Fibroblast of pulmonary artery (primary cell): ENCODE results near the gene PDE11A.

Experiments
- DNase-seq: peaks from one replicate; pipeline ENCODE4 v3.0.0-alpha.2; 2010; ENCODE audit warnings: low read depth
- H3K4me3 ChIP-seq: replicated peaks from 2 replicates; pipeline ENCODE4 v1.5.1; 2011; ENCODE audit warnings: low read depth, mild to moderate bottlenecking, control low read depth, low read length, moderate library complexity
- CTCF ChIP-seq: IDR thresholded peaks from 2 replicates; pipeline ENCODE4 v1.5.1; 2011; ENCODE audit warnings: mild to moderate bottlenecking, control low read depth, low read length, inconsistent platforms; ENCODE audit errors: missing control alignments

Gene PDE11A

DNA sequence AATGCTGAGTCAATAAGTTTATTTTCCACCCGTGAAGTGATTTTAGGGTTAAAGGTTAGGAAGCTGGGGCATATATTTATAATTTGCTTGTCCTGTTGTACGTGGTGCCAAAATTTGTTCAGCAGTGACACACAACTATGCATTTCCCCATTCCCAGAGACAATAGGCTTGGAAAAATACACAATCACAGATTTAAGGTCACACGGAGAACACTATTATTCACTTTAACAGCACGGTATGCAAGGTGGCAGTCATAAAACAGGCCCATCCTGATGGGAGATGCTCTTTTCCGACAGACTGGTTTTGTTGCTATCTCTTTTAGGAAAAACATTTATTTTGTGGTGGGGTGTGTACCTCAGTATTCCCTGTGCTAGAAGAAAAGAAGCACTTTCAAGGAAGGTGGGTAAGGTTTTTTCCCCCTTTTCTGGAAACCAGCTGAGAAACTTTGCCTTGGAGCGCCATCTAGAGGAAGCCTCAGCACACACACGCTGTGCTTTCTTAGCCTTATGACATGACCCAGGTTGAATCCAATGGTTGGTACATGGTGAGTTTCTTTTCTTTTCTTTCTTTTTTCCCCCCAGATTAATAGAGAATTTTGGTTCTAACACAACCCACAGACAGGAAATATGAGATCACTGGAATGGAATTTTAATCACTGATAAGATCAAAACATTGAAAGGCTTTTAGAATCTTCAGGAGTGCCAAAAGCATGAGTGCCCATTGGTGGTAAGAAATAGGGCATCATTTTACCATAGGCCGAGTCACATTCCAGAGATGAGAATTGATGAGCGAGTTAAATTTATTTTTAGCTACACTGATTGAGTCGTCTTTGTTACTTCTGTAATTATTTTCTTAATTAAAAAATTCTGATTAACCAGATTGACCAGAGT is 347.9 kb downstream of the PDE11A start:
- peak; percentile 68 for DNase-seq

DNA sequence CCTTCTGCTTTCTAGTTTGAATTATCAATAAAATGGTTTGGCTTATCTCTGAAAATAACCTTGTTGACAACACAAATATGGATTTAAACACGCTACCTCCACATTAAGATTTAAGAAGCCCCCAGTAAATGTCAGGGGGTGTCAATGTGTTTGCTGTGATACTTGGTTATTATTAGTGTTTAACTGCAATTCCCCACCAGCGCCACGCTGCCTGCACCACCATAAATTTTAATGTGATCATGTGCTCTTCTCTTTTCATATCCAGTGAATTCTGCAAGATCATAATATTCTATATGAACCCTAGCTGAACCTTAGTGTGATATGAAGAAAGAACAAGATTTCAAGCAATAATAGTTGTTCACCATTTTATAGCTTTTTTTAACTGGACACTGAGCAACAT is 349.3 kb downstream of the PDE11A start:
- no peak overlapping the region for H3K4me3 ChIP-seq
- DNase-seq, result no peak
- TF ChIP-seq CTCF, result no peak

More for the DNA sequence above, 347.9 kb downstream of the PDE11A start:
- no peak overlapping the region for H3K4me3 ChIP-seq
- TF ChIP-seq CTCF, result peak; percentile 95

GRCh38 chr2:177721818-177722567 is 350.6 kb downstream of the PDE11A start:
- no peak overlapping the region for H3K4me3 ChIP-seq
- DNase-seq, result no peak
- TF ChIP-seq CTCF, result no peak

DNA sequence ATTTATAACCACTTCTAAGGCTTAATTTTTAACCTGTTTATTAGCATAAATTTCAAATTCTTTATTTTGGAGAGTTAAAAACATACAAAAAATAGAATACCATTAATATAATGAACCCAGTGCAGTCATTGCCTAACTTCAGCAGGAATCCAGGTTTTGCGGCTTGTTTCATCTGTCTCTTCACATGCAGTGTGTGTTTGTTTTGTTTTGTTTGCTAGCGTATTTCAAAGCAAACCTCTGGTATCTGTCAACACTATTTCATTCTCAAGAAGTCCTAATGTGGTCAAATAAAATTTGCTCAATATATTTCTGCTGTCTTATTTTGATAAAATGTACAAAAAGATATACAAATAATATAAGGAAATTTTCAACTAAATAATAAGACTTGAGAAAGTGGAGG is 351.5 kb downstream of the PDE11A start:
- TF ChIP-seq CTCF, result no peak

DNA sequence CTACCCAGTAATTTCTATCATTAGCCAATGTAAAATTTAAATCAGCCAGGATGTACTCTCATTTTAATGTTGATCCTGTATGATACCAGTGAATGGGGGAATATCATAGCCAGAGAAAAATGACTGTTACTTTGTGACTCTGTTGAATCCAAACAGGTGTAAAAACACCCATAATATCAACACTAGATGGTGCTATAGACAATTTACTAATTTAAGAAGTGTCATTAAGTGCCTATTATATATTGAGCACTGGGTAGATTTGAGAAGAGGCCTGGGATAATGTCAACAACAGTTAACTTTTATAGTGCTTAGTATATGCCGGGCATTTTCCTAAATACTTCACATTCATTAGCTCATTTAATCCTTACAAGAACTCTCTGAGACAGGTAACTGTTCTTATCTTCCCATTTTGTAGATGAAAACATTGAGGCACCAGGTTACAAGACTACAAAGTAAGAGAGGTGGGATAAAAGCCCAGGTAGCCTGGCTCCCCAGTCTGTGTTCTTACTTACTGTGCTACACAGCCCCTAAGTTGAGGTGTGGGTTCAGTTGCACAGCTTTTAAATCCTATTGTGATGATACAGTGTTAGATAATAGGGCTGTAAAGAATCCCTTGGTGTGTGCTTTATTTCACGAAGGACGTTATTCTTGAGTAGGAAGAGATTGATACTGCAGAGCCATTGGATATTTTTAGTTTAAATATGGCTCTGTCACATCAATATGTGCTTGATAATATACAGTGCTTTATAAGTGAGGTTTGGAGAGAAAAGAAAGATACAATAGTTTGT is 354.6 kb downstream of the PDE11A start:
- DNase-seq, result no peak
- H3K4me3 ChIP-seq, result no peak overlapping the region
- TF ChIP-seq CTCF, result peak; percentile 17

More for the DNA sequence above, 351.5 kb downstream of the PDE11A start:
- H3K4me3 ChIP-seq, result no peak overlapping the region
- DNase-seq, result no peak

DNA sequence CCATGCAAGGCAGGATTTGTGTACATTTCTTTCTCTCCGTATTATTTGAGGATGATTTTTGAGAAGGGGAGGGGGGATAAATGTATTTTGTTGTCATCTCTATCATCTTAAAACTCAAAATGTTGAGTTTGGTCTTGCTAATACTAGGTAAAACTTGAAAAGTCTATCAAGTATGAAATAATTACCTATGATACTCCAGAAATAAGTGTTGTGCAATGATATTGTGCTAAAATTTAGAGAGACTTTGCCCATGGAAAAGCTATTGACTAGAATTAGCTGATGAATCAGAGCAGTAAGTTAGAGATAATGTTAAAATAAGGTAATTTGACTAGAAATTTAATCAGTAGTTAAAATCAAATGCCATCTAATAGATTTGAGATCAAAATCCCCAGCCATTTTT is 356.1 kb downstream of the PDE11A start:
- no peak overlapping the region for H3K4me3 ChIP-seq
- DNase-seq, result no peak
- TF ChIP-seq CTCF, result no peak
